K562 (cell line): ENCODE data around the gene CCDC28B. TPM values are rescaled to one million over a fixed set of nuclear protein-coding genes. Genes with fewer than 3 reads are reported as not detected.
A peak's percentile ranks its signal among the peaks of the same experiment; 100 is the strongest.

Experiments used
- EP300 ChIP-seq: IDR thresholded peaks from 2 replicates; pipeline ENCODE4 v1.6.1; 2012; ENCODE audit warnings: low read length, improper control_type of control experiment
- ETV1 ChIP-seq: fragments of 450-650 bp; conservative IDR thresholded peaks from 2 replicates; pipeline ENCODE4 v1.6.1; 2016; ENCODE audit warnings: missing genetic modification characterization, control low read depth, low read depth, missing compliant biosample characterization
- HDAC3 ChIP-seq: fragments of 450-650 bp; IDR thresholded peaks from 2 replicates; pipeline ENCODE4 v1.6.1; 2018; ENCODE audit warnings: borderline replicate concordance, mild to moderate bottlenecking, moderate library complexity; ENCODE audit not compliant: partially characterized antibody
- KLF1 ChIP-seq: fragments of 450-650 bp; IDR thresholded peaks from 2 replicates; pipeline ENCODE4 v1.6.1; 2016; ENCODE audit warnings: missing genetic modification characterization, missing compliant biosample characterization
- MYC ChIP-seq, 2 experiments: fragments of 250-450 bp in 1 of 2; sonication (Bioruptor Pico) in 1 of 2; IDR thresholded peaks; 2 replicates each; pipeline versions ENCODE4 v1.5.1 to v1.6.1; 2012 to 2021; ENCODE audit warnings: low read depth in 2 of 2, borderline replicate concordance in 1 of 2, improper control_type of control experiment in 1 of 2, low read length in 1 of 2, mild to moderate bottlenecking in 1 of 2, moderate library complexity in 1 of 2
- NRF1 ChIP-seq, 2 experiments: fragments of 450-650 bp; IDR thresholded peaks in 1 of 2; conservative IDR thresholded peaks in 1 of 2; 2 replicates each; pipeline ENCODE4 v1.6.1; 2014; ENCODE audit warnings: mild to moderate bottlenecking in 2 of 2
- PHF20 ChIP-seq: fragments of 450-650 bp; IDR thresholded peaks from 2 replicates; pipeline ENCODE4 v1.6.1; 2018; ENCODE audit not compliant: partially characterized antibody
- POLR2G ChIP-seq: fragments of 200-400 bp; formaldehyde crosslinking; IDR thresholded peaks from 2 replicates; pipeline ENCODE4 v1.6.1; 2017; ENCODE audit warnings: low read depth, mild to moderate bottlenecking, antibody characterized with exemption, low read length, moderate library complexity
- ZFX ChIP-seq: sonication (generic); formaldehyde crosslinking; IDR thresholded peaks from 2 replicates; pipeline ENCODE4 v1.8.0; 2022; ENCODE audit warnings: mild to moderate bottlenecking, missing genetic modification reagents, moderate library complexity
- ZNF165 ChIP-seq: fragments of 250-450 bp; sonication (Bioruptor Pico); IDR thresholded peaks from 2 replicates; pipeline ENCODE4 v1.4.0; 2020; ENCODE audit warnings: borderline replicate concordance
- ZNF224 ChIP-seq: sonication (generic); formaldehyde crosslinking; IDR thresholded peaks from 2 replicates; pipeline ENCODE4 v1.8.0; 2022; ENCODE audit warnings: mild to moderate bottlenecking, missing genetic modification reagents
- polyA plus RNA-seq, 8 experiments: library from polyadenylated mRNA; depleted of rRNA in 4 of 8; stranded (reverse) in 5 of 8; unstranded in 3 of 8; fragments of >200 nt; fragmentation: Nextera tagmentation in 2 of 8; fragmentation: Illumina TruSeq in 1 of 8; extraction: Ambion mirVana in 2 of 8; extraction: Trizol in 1 of 8; gene quantifications; 2 replicates each; pipeline versions ENCODE4 v1.2.1 to v1.2.3, GENCODE V29; 2011 to 2014; ENCODE audit warnings: inconsistent platforms in 1 of 8, missing spikeins in 1 of 8
- total RNA-seq, 7 experiments: library from RNA; depleted of rRNA in 6 of 7; stranded (reverse); fragments of >200 nt in 6 of 7; fragmentation: Illumina TruSeq in 2 of 7; extraction: Trizol in 2 of 7; gene quantifications; 2 replicates each; pipeline versions ENCODE4 v1.2.1 to v1.2.3, GENCODE V29; 2011 to 2021; ENCODE audit warnings: low replicate concordance in 1 of 7
- TF ChIP-seq, protein P1 (sequence below): fragments of 450-650 bp; IDR thresholded peaks from 2 replicates; pipeline ENCODE4 v1.6.1; 2017; ENCODE audit warnings: antibody characterized with exemption, mild to moderate bottlenecking
- TF ChIP-seq, protein P2 (sequence below): sonication (generic); formaldehyde crosslinking; IDR thresholded peaks from 2 replicates; pipeline ENCODE4 v1.8.0; 2023; ENCODE audit warnings: mild to moderate bottlenecking, missing genetic modification reagents
- TF ChIP-seq, protein P3 (sequence below), 2 experiments: IDR thresholded peaks; 2 replicates each; pipeline ENCODE4 v1.6.1; 2012; ENCODE audit warnings: improper control_type of control experiment in 2 of 2, low read depth in 2 of 2, low read length in 2 of 2, borderline replicate concordance in 1 of 2

CCDC28B gene
- total and polyA plus RNA-seq, 9 of the 15 experiments (the other 6 are each of a cell fraction or from before 2014, with no cell fraction given) = 5.7 to 54.5 (median 31.7) TPM

DNA sequence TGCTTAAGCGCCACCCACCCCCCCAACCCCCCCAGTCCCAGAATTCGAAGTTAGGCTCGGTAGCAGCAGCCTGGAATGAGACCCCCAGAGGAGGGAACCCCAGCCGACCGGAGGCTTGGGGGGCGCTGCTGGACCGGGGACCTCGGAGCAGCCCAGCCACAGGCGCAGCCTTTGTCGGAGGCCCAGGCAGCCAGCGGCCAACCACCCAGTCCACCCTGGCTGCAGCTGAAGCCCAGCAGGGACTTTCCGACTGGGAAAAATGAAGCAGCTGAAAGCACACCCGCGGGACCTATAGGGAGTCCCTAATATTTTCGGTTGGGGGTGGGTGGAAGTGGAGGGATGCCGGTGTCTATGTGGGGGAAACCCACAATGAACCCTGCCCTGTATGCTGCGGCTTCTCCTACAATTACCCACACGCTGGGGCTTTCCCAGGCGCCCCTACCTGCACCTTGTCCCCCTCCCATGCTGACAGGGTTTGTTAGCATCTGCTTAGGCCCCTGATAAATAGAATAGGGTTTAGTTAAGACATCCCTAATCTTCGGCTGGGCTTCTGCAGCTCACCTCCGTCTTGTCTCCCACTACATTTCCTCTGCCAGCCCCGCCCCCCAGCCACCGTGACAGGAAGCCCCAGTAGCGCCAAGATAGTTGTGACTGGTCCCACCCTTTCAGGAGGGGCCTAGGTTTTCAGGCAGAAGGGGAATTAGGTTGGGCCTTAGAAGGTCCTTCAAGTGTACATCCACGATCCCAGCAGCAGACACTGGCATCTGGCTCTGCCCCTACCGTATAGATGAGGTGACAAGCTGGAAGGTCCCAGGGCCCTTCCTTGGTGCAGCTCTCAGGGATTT is 838 bp downstream of the CCDC28B start (continued):
- TF ChIP-seq MYC (IDR thresholded peaks at IDR 0.05; ENCODE audit: low read depth, low read length) (peak; percentile 11; the same call in 1 of the 2 replicates), MYC (CRISPR knock-in tag; IDR thresholded peaks at IDR 0.05; ENCODE audit: borderline replicate concordance, low read depth) (no peak), ZFX (CRISPR knock-in tag) (peak; percentile 51), NRF1 (conservative IDR thresholded peaks at IDR 0.05 in 1 of 2, IDR thresholded peaks at IDR 0.05 in 1 of 2) (no peak), ETV1 (0 out of 2 replicates have a peak, but pooled peaks have one; percentile 31), ZNF224 (0 out of 2 replicates have a peak, but pooled peaks have one; percentile 28), HDAC3 (no peak), ZNF165 (CRISPR knock-in tag) (no peak), PHF20 (peak; percentile 24), POLR2G (peak; percentile 70), KLF1 (tag) (0 out of 2 replicates have a peak, but pooled peaks have one; percentile 47), EP300 (peak; percentile 12; the same call in 1 of the 2 replicates)
- TF ChIP-seq, protein P1, sequence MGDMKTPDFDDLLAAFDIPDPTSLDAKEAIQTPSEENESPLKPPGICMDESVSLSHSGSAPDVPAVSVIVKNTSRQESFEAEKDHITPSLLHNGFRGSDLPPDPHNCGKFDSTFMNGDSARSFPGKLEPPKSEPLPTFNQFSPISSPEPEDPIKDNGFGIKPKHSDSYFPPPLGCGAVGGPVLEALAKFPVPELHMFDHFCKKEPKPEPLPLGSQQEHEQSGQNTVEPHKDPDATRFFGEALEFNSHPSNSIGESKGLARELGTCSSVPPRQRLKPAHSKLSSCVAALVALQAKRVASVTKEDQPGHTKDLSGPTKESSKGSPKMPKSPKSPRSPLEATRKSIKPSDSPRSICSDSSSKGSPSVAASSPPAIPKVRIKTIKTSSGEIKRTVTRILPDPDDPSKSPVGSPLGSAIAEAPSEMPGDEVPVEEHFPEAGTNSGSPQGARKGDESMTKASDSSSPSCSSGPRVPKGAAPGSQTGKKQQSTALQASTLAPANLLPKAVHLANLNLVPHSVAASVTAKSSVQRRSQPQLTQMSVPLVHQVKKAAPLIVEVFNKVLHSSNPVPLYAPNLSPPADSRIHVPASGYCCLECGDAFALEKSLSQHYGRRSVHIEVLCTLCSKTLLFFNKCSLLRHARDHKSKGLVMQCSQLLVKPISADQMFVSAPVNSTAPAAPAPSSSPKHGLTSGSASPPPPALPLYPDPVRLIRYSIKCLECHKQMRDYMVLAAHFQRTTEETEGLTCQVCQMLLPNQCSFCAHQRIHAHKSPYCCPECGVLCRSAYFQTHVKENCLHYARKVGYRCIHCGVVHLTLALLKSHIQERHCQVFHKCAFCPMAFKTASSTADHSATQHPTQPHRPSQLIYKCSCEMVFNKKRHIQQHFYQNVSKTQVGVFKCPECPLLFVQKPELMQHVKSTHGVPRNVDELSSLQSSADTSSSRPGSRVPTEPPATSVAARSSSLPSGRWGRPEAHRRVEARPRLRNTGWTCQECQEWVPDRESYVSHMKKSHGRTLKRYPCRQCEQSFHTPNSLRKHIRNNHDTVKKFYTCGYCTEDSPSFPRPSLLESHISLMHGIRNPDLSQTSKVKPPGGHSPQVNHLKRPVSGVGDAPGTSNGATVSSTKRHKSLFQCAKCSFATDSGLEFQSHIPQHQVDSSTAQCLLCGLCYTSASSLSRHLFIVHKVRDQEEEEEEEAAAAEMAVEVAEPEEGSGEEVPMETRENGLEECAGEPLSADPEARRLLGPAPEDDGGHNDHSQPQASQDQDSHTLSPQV = 0 out of 2 replicates have a peak, but pooled peaks have one; percentile 27
- TF ChIP-seq, protein P2, sequence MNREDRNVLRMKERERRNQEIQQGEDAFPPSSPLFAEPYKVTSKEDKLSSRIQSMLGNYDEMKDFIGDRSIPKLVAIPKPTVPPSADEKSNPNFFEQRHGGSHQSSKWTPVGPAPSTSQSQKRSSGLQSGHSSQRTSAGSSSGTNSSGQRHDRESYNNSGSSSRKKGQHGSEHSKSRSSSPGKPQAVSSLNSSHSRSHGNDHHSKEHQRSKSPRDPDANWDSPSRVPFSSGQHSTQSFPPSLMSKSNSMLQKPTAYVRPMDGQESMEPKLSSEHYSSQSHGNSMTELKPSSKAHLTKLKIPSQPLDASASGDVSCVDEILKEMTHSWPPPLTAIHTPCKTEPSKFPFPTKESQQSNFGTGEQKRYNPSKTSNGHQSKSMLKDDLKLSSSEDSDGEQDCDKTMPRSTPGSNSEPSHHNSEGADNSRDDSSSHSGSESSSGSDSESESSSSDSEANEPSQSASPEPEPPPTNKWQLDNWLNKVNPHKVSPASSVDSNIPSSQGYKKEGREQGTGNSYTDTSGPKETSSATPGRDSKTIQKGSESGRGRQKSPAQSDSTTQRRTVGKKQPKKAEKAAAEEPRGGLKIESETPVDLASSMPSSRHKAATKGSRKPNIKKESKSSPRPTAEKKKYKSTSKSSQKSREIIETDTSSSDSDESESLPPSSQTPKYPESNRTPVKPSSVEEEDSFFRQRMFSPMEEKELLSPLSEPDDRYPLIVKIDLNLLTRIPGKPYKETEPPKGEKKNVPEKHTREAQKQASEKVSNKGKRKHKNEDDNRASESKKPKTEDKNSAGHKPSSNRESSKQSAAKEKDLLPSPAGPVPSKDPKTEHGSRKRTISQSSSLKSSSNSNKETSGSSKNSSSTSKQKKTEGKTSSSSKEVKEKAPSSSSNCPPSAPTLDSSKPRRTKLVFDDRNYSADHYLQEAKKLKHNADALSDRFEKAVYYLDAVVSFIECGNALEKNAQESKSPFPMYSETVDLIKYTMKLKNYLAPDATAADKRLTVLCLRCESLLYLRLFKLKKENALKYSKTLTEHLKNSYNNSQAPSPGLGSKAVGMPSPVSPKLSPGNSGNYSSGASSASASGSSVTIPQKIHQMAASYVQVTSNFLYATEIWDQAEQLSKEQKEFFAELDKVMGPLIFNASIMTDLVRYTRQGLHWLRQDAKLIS (CRISPR knock-in tag) = 0 out of 2 replicates have a peak, but pooled peaks have one; percentile 49
- TF ChIP-seq, protein P3, sequence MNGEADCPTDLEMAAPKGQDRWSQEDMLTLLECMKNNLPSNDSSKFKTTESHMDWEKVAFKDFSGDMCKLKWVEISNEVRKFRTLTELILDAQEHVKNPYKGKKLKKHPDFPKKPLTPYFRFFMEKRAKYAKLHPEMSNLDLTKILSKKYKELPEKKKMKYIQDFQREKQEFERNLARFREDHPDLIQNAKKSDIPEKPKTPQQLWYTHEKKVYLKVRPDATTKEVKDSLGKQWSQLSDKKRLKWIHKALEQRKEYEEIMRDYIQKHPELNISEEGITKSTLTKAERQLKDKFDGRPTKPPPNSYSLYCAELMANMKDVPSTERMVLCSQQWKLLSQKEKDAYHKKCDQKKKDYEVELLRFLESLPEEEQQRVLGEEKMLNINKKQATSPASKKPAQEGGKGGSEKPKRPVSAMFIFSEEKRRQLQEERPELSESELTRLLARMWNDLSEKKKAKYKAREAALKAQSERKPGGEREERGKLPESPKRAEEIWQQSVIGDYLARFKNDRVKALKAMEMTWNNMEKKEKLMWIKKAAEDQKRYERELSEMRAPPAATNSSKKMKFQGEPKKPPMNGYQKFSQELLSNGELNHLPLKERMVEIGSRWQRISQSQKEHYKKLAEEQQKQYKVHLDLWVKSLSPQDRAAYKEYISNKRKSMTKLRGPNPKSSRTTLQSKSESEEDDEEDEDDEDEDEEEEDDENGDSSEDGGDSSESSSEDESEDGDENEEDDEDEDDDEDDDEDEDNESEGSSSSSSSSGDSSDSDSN (IDR thresholded peaks at IDR 0.05; ENCODE audit: borderline replicate concordance in 1 of 2, low read depth in 2 of 2, low read length in 2 of 2) = peak in 1 of 2 experiments; percentile 64; a peak in 1 of 4 replicates
